GM23248 (cell line): ENCODE results near the gene FARS2.

Experiments used
- EZH2 ChIP-seq: fragments of 200-600 bp; sonication (generic); IDR thresholded peaks from 2 replicates; pipeline ENCODE4 v1.6.1; 2018; ENCODE audit warnings: antibody characterized with exemption, mild to moderate bottlenecking; ENCODE audit not compliant: insufficient read depth, poor library complexity, severe bottlenecking
- EZH2phosphoT487 ChIP-seq: fragments of 200-600 bp; sonication (generic); IDR thresholded peaks from 2 replicates; pipeline ENCODE4 v1.6.1; 2018; ENCODE audit warnings: antibody characterized with exemption, moderate library complexity, mild to moderate bottlenecking, low read depth; ENCODE audit not compliant: insufficient read depth

- TF ChIP-seq EZH2 (no peak), EZH2phosphoT487 (no peak)
Measured at GRCh38 chr6:5529015-5529414, 267.7 kb downstream of the FARS2 start.
